Caco-2 (cell line): ENCODE measurements around the gene MCTP1. TPM values are rescaled to one million over a fixed set of nuclear protein-coding genes. Genes with fewer than 3 reads are reported as not detected.

Experiments
- BruUV-seq: library from RNA; stranded (reverse); fragments of 400-500 nt; replicated peaks from 2 replicates; lab custom pipeline; 2021; lab: Mats Ljungman, UMichigan
- CTCF ChIA-PET: fragments of 300-600 bp; sonication (Branson Sonifier 250); formaldehyde crosslinking; loops from one replicate; lab custom pipeline; 2022; ENCODE audit warnings: antibody characterized with exemption; lab: Charles Lee
- POLR2A ChIA-PET: fragments of 300-600 bp; sonication (Branson Sonifier 250); formaldehyde crosslinking; loops from one replicate; lab custom pipeline; 2022; ENCODE audit warnings: antibody characterized with exemption; lab: Charles Lee
- DNase-seq, 2 experiments: peaks; one replicate each; pipeline versions ENCODE4 v3.0.0 to v3.0.0-alpha.2; 2020 to 2022
- H3K27me3 ChIP-seq: replicated peaks from 2 replicates; pipeline ENCODE4 v1.6.0; 2011; ENCODE audit warnings: low read length; ENCODE audit not compliant: control insufficient read depth, insufficient read depth
- H3K36me3 ChIP-seq: 2 replicates; pipeline ENCODE4 v1.5.1; 2011; ENCODE audit warnings: low read length; ENCODE audit not compliant: control insufficient read depth, insufficient read depth
- H3K4me1 ChIP-seq: fragments of 250-450 bp; sonication (Bioruptor Pico); 2 replicates; pipeline ENCODE4 v1.5.1; 2020; ENCODE audit warnings: mild to moderate bottlenecking
- H3K4me3 ChIP-seq: 2 replicates; pipeline ENCODE4 v1.5.1; 2011; ENCODE audit warnings: low read depth, mild to moderate bottlenecking, control low read depth, low read length
- H3K9me3 ChIP-seq: fragments of 250-450 bp; sonication (Bioruptor Pico); 2 replicates; pipeline ENCODE4 v1.5.1; 2020; ENCODE audit warnings: mild to moderate bottlenecking, moderate library complexity
- H3K27ac Mint-ChIP-seq: one replicate; pipeline ENCODE4 v1.8.0; 2022; ENCODE audit warnings: mixed read lengths; ENCODE audit not compliant: unreplicated experiment
- H3K27me3 Mint-ChIP-seq: one replicate; pipeline ENCODE4 v1.8.0; 2022; ENCODE audit warnings: mixed read lengths; ENCODE audit not compliant: insufficient read depth, unreplicated experiment
- H3K36me3 Mint-ChIP-seq: one replicate; pipeline ENCODE4 v1.8.0; 2022; ENCODE audit warnings: mild to moderate bottlenecking, mixed read lengths; ENCODE audit not compliant: insufficient read depth, unreplicated experiment
- H3K4me1 Mint-ChIP-seq: one replicate; pipeline ENCODE4 v1.8.0; 2022; ENCODE audit warnings: low read depth, mixed read lengths; ENCODE audit not compliant: unreplicated experiment
- H3K4me3 Mint-ChIP-seq: one replicate; pipeline ENCODE4 v1.8.0; 2022; ENCODE audit warnings: mild to moderate bottlenecking, moderate library complexity, mixed read lengths; ENCODE audit not compliant: unreplicated experiment
- H3K9me3 Mint-ChIP-seq: one replicate; pipeline ENCODE4 v1.8.0; 2022; ENCODE audit warnings: mixed read lengths; ENCODE audit not compliant: unreplicated experiment
- intact Hi-C: fragments of 100-400 bp; cut with micrococcal nuclease; formaldehyde crosslinking; loops from one replicate; pipeline ENCODE4 v1.10.0; 2022; ENCODE audit not compliant: unreplicated experiment
- total RNA-seq: library from RNA; stranded (reverse); gene quantifications from 2 replicates; pipeline ENCODE4 v1.2.3, GENCODE V29; 2022
- TF ChIP-seq, protein P1 (sequence below), 2 experiments: fragments of 200-600 bp in 1 of 2; IDR thresholded peaks; 1 replicate in 1 of 2; 2 replicates in 1 of 2; pipeline versions ENCODE4 v1.5.1 to v1.8.0; 2011 to 2022; ENCODE audit warnings: antibody characterized with exemption in 1 of 2, control low read depth in 1 of 2, inconsistent platforms in 1 of 2, low read depth in 1 of 2, low read length in 1 of 2, mild to moderate bottlenecking in 1 of 2, moderate library complexity in 1 of 2; ENCODE audit not compliant: insufficient read depth in 1 of 2, severe bottlenecking in 1 of 2, unreplicated experiment in 1 of 2

Gene MCTP1
- total RNA-seq, 1 experiment from 2014 or later: 3.2 TPM

DNA sequence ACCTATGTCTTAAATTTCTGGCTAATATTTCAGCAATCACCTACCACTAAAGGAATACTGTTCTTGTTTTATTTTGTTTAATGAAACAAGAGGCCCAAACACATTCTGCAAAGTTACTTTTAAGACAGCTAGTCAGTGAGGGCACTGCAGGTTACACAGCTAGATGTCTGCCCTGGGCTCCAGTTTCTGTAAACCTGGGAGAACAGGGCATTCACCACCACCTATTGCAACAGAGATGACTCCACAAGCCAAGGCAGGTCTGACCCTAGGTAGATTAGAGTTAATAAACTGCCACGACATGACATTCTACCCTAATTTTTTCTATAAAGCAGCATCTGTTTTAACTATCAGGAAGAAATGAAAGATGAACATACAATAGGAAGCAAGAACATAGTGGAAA lies 575.6 kb downstream of the MCTP1 start:
- Histone ChIP-seq H3K4me1 (peaks cover 4% of the 10 kb centered on the region; the same call in 1 of the 2 replicates), H3K36me3 (no peaks in the 10 kb centered on the region), H3K9me3 (no peaks in the 10 kb centered on the region), H3K4me3 (no peak overlapping the region), H3K27me3 (no peaks in the 10 kb centered on the region)
- DNase-seq: no peak
- TF ChIP-seq, protein P1, sequence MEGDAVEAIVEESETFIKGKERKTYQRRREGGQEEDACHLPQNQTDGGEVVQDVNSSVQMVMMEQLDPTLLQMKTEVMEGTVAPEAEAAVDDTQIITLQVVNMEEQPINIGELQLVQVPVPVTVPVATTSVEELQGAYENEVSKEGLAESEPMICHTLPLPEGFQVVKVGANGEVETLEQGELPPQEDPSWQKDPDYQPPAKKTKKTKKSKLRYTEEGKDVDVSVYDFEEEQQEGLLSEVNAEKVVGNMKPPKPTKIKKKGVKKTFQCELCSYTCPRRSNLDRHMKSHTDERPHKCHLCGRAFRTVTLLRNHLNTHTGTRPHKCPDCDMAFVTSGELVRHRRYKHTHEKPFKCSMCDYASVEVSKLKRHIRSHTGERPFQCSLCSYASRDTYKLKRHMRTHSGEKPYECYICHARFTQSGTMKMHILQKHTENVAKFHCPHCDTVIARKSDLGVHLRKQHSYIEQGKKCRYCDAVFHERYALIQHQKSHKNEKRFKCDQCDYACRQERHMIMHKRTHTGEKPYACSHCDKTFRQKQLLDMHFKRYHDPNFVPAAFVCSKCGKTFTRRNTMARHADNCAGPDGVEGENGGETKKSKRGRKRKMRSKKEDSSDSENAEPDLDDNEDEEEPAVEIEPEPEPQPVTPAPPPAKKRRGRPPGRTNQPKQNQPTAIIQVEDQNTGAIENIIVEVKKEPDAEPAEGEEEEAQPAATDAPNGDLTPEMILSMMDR (IDR thresholded peaks at IDR 0.05; ENCODE audit: insufficient read depth in 1 of 2, low read depth in 1 of 2, low read length in 1 of 2, severe bottlenecking in 1 of 2, unreplicated experiment in 1 of 2): no peak
- BruUV-seq: no TSS peak
- POLR2A ChIA-PET: no interaction called here
- H3K27me3 Mint-ChIP-seq: no peaks in the 10 kb centered on the region
- intact Hi-C loops: no loop called here
- no peak overlapping the region for H3K27ac Mint-ChIP-seq
- H3K9me3 Mint-ChIP-seq: no peaks in the 10 kb centered on the region
- H3K36me3 Mint-ChIP-seq: peaks cover 5% of the 10 kb centered on the region
- CTCF ChIA-PET: no interaction called here
- H3K4me1 Mint-ChIP-seq: peaks cover 9% of the 10 kb centered on the region
- no peak overlapping the region for H3K4me3 Mint-ChIP-seq

DNA sequence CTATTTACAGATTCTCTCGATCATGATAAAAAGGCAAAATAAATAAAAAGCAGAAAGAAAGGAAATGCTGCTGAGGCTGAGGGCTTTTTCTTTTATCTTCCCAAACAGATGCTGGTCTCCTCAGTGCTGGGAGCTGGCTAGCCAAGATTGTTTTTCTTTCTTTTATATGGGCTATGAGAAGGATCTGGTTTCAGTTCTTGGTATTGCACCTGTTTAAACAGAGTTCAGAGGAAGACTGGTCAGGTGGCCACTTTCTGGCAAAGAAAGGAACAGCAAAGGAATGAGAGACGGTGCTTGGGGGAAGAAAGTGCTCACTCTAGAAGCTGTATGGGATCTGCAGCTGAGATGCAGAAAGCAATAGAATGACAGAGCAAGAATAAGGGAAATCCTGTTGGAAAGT lies 577.5 kb downstream of the MCTP1 start:
- peaks cover 5% of the 10 kb centered on the region for H3K36me3 Mint-ChIP-seq
- H3K9me3 ChIP-seq: no peaks in the 10 kb centered on the region
- H3K4me1 Mint-ChIP-seq: peaks cover 9% of the 10 kb centered on the region
- intact Hi-C loops: loop anchor here (2.0 kb wide), 1 partner anchor 17 kb away; no protein-coding TSS in a partner anchor
- no peaks in the 10 kb centered on the region for H3K9me3 Mint-ChIP-seq
- BruUV-seq: no TSS peak
- no peaks in the 10 kb centered on the region for H3K27me3 ChIP-seq
- no peak overlapping the region for H3K4me3 ChIP-seq
- peaks cover 4% of the 10 kb centered on the region; the same call in 1 of the 2 replicates for H3K4me1 ChIP-seq
- no peaks in the 10 kb centered on the region for H3K27me3 Mint-ChIP-seq
- no peaks in the 10 kb centered on the region for H3K36me3 ChIP-seq
- no peak overlapping the region for H3K27ac Mint-ChIP-seq
- ChIA-PET POLR2A (no interaction called here), CTCF (interaction anchor here (1.8 kb wide), 1 partner anchor 31 kb away, joined by 7 read pairs; no protein-coding TSS in a partner anchor)
- DNase-seq: peak in 1 of 2 experiments; percentile 33
- TF ChIP-seq, protein P1 (IDR thresholded peaks at IDR 0.05; ENCODE audit: insufficient read depth in 1 of 2, low read depth in 1 of 2, low read length in 1 of 2, severe bottlenecking in 1 of 2, unreplicated experiment in 1 of 2): no peak
- H3K4me3 Mint-ChIP-seq: peak overlapping the region; percentile 4

DNA sequence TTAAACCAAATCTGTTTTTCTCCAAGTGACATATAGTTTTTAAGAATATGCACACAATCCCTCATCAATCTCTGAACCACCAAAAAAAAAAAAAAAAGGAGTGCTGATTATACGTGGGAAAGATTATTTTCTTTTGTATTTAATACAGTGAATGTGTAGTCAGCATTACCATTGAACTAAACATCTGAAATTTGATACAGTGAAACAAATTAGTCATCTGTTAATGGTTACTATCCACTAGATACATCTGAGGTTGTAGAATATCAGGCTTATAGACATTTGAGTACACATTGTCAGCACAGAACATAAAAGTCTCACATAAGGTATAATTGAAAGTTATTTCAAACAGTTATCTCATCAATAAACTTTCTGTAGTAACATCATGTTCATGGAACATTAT lies 579.5 kb downstream of the MCTP1 start:
- Mint-ChIP-seq H3K27ac (no peak overlapping the region), H3K4me1 (peaks cover 9% of the 10 kb centered on the region), H3K36me3 (peaks cover 5% of the 10 kb centered on the region), H3K27me3 (no peaks in the 10 kb centered on the region), H3K9me3 (no peaks in the 10 kb centered on the region), H3K4me3 (no peak overlapping the region)
- TF ChIP-seq, protein P1 (IDR thresholded peaks at IDR 0.05; ENCODE audit: insufficient read depth in 1 of 2, low read depth in 1 of 2, low read length in 1 of 2, severe bottlenecking in 1 of 2, unreplicated experiment in 1 of 2): no peak
- no peaks in the 10 kb centered on the region for H3K36me3 ChIP-seq
- no TSS peak for BruUV-seq
- no peaks in the 10 kb centered on the region for H3K27me3 ChIP-seq
- H3K4me1 ChIP-seq: peaks cover 4% of the 10 kb centered on the region; the same call in 1 of the 2 replicates
- no peak for DNase-seq
- no peak overlapping the region for H3K4me3 ChIP-seq
- ChIA-PET POLR2A (no interaction called here), CTCF (no interaction called here)
- intact Hi-C loops: no loop called here
- no peaks in the 10 kb centered on the region for H3K9me3 ChIP-seq
